ENCODE measurements around the gene PRDM7. TPM values are rescaled to one million over a fixed set of nuclear protein-coding genes. Genes with fewer than 3 reads are reported as not detected.

The PRDM7 gene
- total and polyA plus RNA-seq, 9 of the 15 experiments (the other 6 are each of a cell fraction or from before 2014, with no cell fraction given): not detected

GRCh38 chr16:90012991-90013745 is 64.0 kb downstream of the PRDM7 start:
- intact Hi-C loops (cut with micrococcal nuclease): no loop called here
- Histone ChIP-seq H3K9ac (ENCODE audit: insufficient read depth in 1 of 2, low read depth in 2 of 2, low read length in 2 of 2) (0 out of 4 replicates have a peak overlapping the region, but pooled peaks of 1 of the 2 experiments have one; percentile 82), H2AFZ (ENCODE audit: low read depth, low read length) (no peak overlapping the region), H3K36me3 (ENCODE audit: control insufficient read depth, insufficient read depth, low read length) (no peaks in the 10 kb centered on the region), H3K27me3 (ENCODE audit: control insufficient read depth in 2 of 2, insufficient read depth in 2 of 2, low read length in 2 of 2) (no peaks in the 10 kb centered on the region; a peak in 1 of 5 replicates), H3K9me3 (replicated peaks; ENCODE audit: control insufficient read depth, insufficient read depth, low read depth, low read length) (no peaks in the 10 kb centered on the region), H4K20me1 (replicated peaks; ENCODE audit: control insufficient read depth, insufficient read depth, low read length) (no peaks in the 10 kb centered on the region), H3K4me2 (ENCODE audit: insufficient read depth, low read length) (no peak overlapping the region), H3K79me2 (ENCODE audit: control insufficient read depth, insufficient read depth, low read length) (no peaks in the 10 kb centered on the region), H3K4me1 (replicated peaks in 1 of 2; ENCODE audit: control insufficient read depth in 2 of 2, insufficient read depth in 2 of 2, low read length in 2 of 2) (peaks cover 0 to 35% of the 10 kb centered on the region in 2 experiments; a peak in 3 of 5 replicates), H3K27ac (ENCODE audit: extremely low read depth, low read depth, low read length) (no peak overlapping the region), H3K4me3 (no peak overlapping the region), H3K9me1 (ENCODE audit: control insufficient read depth, insufficient read depth, low read length) (no peaks in the 10 kb centered on the region)
- no peak for DNase-seq (ENCODE audit: extremely low read depth in 1 of 4, low spot score in 3 of 4)
- WGBS (ENCODE audit: insufficient coverage, low coverage, missing lambda C conversion rate): 39% methylated on average over 12 of the region's 13 CpGs
- TF ChIP-seq ID3 (CRISPR knock-in tag; IDR thresholded peaks at IDR 0.05) (no peak), ID3 (tag; IDR thresholded peaks at IDR 0.05) (no peak)
- TF ChIP-seq, protein P1, sequence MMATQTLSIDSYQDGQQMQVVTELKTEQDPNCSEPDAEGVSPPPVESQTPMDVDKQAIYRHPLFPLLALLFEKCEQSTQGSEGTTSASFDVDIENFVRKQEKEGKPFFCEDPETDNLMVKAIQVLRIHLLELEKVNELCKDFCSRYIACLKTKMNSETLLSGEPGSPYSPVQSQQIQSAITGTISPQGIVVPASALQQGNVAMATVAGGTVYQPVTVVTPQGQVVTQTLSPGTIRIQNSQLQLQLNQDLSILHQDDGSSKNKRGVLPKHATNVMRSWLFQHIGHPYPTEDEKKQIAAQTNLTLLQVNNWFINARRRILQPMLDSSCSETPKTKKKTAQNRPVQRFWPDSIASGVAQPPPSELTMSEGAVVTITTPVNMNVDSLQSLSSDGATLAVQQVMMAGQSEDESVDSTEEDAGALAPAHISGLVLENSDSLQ (IDR thresholded peaks at IDR 0.05): peak; percentile 43; the same call in 1 of the 2 replicates
- peak; percentile 11 for ATAC-seq
- ChIA-PET CTCF (ENCODE audit: low intra/inter-chr PET ratio) (no interaction called here), POLR2A (interaction anchor here (1.3 kb wide), 1 partner anchor 91 kb away, joined by 3 read pairs; no protein-coding TSS in a partner anchor)
- no peak for FAIRE-seq
- in situ Hi-C loops (cut with MboI): no loop called here
- BruUV-seq (replicated peaks): no TSS peak

All from K562 (cell line).